Neural crest cell (in vitro differentiated cells): ENCODE data around the gene GOLGA8J. TPM values are rescaled to one million over a fixed set of nuclear protein-coding genes. Genes with fewer than 3 reads are reported as not detected.

Experiments
- DNase-seq: peaks from one replicate; pipeline ENCODE4 v3.0.0; 2021; ENCODE audit warnings: low read depth, mixed read lengths, low spot score
- H3K27ac Mint-ChIP-seq: one replicate; pipeline ENCODE4 v1.8.0; 2021; ENCODE audit warnings: mild to moderate bottlenecking, mixed read lengths; ENCODE audit not compliant: unreplicated experiment
- H3K27me3 Mint-ChIP-seq: 2 replicates; pipeline ENCODE4 v1.8.0; 2021; ENCODE audit warnings: low read depth, mild to moderate bottlenecking, mixed read lengths
- H3K36me3 Mint-ChIP-seq: 2 replicates; pipeline ENCODE4 v1.8.0; 2021; ENCODE audit warnings: low read depth, mild to moderate bottlenecking, mixed read lengths
- H3K4me1 Mint-ChIP-seq: 2 replicates; pipeline ENCODE4 v1.8.0; 2021; ENCODE audit warnings: mixed read lengths
- H3K4me3 Mint-ChIP-seq: one replicate; pipeline ENCODE4 v1.8.0; 2021; ENCODE audit warnings: mild to moderate bottlenecking, mixed read lengths
- H3K9me3 Mint-ChIP-seq: 2 replicates; pipeline ENCODE4 v1.8.0; 2021; ENCODE audit warnings: mixed read lengths
- CTCF ChIP-seq: fragments of 200-600 bp; sonication (generic); conservative IDR thresholded peaks from 2 replicates; pipeline ENCODE4 v1.5.0; 2021; ENCODE audit warnings: antibody characterized with exemption, mild to moderate bottlenecking
- total RNA-seq: library from RNA; stranded (reverse); gene quantifications from 2 replicates; pipeline ENCODE4 v1.2.1, GENCODE V29; 2021

The GOLGA8J gene
- total RNA-seq, 1 donor from 2014 or later: 0.54 TPM

DNA sequence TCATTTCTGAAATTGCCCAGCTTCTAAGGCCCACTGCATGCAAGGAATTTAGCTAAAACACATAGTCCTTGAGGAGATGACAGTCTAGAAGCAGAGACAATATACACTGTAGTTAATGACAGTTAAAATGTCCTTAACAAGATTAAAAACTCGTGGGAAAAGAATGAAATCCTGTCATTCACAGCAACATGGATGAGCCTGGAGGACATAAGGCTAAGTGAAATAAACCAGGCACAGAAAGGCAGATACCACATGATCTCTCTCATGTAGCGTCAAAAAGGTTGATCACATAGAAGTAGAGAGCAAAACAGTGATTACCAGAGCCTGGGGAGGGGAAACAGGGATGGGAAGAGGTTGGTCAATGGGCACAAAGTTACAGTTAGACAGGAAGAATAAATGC, 36.3 kb upstream of the GOLGA8J start:
- H3K36me3 Mint-ChIP-seq: no peaks in the 10 kb centered on the region
- TF ChIP-seq CTCF: no peak
- peaks cover 18% of the 10 kb centered on the region for H3K4me1 Mint-ChIP-seq
- H3K27ac Mint-ChIP-seq: no peak overlapping the region
- H3K9me3 Mint-ChIP-seq: no peaks in the 10 kb centered on the region
- no peak for DNase-seq
- no peak overlapping the region for H3K4me3 Mint-ChIP-seq
- no peaks in the 10 kb centered on the region for H3K27me3 Mint-ChIP-seq

- Mint-ChIP-seq H3K27me3 (peaks cover 2% of the 10 kb centered on the region), H3K4me3 (no peak overlapping the region), H3K36me3 (no peaks in the 10 kb centered on the region), H3K27ac (no peak overlapping the region), H3K9me3 (no peaks in the 10 kb centered on the region), H3K4me1 (peaks cover 4% of the 10 kb centered on the region)
- no peak for DNase-seq
- TF ChIP-seq CTCF: no peak
Observed at GRCh38 chr15:30055604-30056003, 27.2 kb upstream of the GOLGA8J start.

DNA sequence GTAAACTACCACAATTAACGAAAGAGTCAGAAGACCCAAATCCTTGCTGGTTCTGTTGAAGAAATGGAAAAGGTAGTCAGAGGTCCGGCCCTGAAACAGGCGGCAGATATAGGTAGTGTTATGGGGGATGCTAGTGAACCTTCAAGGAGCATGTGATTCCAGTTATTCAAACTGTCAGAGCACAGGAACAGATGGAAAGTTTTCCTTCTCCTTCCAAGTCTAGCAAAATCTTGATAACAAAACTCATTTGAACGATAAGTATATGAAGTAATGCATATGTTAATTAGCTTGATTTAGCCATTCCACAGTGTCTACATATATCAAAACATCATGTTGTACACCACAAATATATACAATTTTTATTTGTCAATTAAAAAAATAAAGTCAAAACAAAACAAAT, 26.6 kb upstream of the GOLGA8J start:
- H3K4me3 Mint-ChIP-seq: no peak overlapping the region
- H3K27me3 Mint-ChIP-seq: peaks cover 2% of the 10 kb centered on the region
- no peak for DNase-seq
- H3K9me3 Mint-ChIP-seq: no peaks in the 10 kb centered on the region
- no peak overlapping the region for H3K27ac Mint-ChIP-seq
- TF ChIP-seq CTCF: no peak
- no peaks in the 10 kb centered on the region for H3K36me3 Mint-ChIP-seq
- peaks cover 7% of the 10 kb centered on the region for H3K4me1 Mint-ChIP-seq

DNA sequence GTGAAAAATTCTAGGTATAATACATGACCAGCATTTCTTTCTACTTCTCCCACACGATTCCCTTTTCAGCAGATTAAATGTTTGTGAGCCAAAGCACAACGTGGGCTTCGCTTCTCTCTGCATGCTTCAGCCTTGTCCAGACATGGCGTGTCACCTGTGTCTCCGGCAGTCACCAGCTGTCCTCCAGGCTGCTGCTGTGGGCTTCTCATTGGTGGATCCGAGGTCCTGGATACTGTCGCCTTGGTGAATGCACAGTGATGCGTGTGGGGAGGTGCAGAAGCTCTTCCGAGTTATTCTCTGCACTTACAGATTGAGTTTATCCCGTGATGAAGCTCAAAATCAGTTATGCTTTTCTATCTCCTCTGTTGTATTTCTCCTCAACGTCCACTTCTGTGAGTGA, 23.0 kb upstream of the GOLGA8J start:
- Mint-ChIP-seq H3K27me3 (peaks cover 2% of the 10 kb centered on the region), H3K36me3 (no peaks in the 10 kb centered on the region), H3K4me1 (peaks cover 17% of the 10 kb centered on the region), H3K4me3 (no peak overlapping the region), H3K27ac (no peak overlapping the region), H3K9me3 (no peaks in the 10 kb centered on the region)
- DNase-seq: no peak
- no peak for TF ChIP-seq CTCF

- Mint-ChIP-seq H3K36me3 (no peaks in the 10 kb centered on the region), H3K27me3 (peaks cover 2% of the 10 kb centered on the region), H3K4me1 (peaks cover 17% of the 10 kb centered on the region), H3K9me3 (peaks cover under 1% of the 10 kb centered on the region), H3K4me3 (no peak overlapping the region), H3K27ac (no peak overlapping the region)
- DNase-seq: no peak
- TF ChIP-seq CTCF: no peak
Observed at GRCh38 chr15:30062881-30063280, 19.9 kb upstream of the GOLGA8J start.
